ENCODE measurements around the gene CCDC33.

CCDC33 gene

DNA sequence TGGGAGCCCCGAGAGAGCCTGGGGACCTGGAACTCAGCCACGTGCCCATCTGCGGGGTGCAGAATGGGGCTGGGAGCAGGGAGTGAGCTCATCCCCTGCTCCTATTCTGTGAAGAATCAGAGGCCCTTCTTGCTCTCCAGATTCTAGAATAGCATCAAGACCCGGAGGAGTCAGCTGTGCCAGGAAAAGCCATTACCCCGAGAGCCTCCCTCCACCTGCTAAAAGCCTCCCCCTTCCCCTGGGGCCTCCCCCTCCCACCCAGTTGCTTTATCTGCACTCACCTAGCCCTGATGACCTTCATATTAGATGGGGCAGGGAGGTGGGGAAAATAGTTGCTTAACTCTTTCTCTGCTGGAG is 23.1 kb downstream of the CCDC33 start:
- DNase-seq (ENCODE audit: low spot score): no peak

DNA sequence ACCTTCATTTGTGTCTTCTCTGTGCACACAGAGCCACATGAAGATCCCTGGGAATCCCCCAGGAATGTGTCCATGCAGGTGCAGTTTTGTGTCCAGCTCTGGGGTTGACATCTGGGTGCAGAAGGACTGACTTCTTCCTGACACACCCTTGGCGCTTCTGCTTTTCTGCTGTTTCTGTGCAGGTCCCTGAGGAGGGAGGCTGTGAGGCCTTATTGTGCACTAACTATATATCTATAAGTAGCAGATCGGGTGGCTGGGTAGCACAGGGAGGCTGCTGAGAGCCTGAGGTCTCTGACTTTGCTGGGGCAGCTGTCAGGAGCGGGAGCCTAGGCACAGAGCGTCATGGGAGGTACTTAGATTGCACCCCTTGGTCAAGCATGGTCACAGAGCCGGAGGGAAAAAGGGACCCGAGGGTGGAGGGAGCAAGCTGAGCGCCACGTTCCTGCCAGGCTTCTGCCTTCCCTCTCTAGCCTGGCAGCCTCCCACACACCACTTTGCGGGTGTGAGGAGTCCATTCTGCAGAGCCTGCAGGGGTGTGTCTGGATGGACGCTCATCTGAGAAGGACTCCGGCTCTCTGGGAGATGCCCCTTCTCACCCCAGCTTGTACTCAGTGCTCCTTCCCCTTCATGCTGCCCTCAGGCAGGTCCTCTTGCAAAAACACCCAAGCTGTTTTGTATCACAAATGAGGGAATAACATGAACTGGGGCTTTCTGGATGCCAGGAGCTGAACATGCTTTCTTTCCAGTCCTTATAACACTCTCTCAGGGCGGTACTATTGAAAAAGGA is 23.9 kb downstream of the CCDC33 start:
- DNase-seq (ENCODE audit: low spot score): no peak

DNA sequence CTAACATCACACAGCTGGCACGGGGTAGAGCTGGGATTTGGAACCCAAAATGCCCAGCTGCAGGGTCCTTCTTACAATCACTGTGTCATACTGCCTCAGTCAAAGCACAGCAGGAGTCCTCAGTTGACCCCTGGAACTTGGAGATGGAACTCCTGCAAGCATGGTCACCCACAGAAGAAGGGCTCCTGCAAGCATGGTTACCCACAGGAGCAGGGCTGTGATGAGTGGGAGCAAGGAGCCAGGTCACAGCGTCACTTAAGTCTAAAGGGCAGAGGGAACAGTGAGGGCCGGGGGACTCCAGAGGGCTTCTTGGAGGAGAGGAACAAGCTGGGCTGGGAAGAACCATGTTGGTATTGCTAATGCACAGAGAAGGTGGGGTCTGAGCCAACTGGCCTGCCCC is 24.9 kb downstream of the CCDC33 start:
- DNase-seq (ENCODE audit: low spot score): no peak

DNA sequence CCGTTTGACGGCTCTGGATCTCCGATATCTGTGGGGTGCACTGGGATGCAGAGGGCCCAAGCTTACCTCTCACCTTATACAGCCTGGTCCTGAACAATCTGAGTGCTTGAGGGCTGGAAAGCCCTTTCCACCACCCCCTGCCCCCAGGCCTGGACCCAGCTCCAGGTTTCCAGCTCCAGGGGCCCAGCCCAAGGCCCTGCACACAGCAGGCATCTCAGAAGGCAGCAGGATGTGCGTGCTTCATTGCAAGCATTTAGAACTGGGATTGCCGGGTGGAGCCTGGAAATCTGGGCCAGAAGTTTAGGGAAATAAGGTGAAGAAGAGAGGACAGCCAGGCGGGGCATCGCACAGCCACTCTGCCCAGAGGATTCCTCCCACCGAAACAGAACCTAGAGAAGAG is 25.6 kb downstream of the CCDC33 start:
- DNase-seq (ENCODE audit: low spot score): no peak

DNA sequence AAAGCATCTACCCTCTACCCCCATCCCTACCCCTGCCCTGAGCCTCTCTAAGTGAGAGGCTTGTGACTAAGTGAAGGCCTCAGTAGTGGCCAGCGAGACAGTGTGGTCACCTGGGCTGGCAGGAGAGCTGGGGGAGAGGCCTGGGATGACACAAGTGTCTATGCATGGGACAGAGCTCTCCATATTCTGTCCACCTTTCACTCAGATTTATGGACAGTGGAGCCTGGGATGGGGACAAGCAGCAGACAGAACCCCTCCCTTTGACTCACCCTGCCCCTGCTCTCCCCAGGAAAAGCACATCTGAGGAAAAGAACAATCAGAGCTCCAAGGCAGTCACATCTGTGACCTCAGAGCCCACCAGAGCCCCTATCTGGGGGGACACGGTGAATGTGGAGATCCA is 26.0 kb downstream of the CCDC33 start:
- DNase-seq (ENCODE audit: low spot score): no peak

DNA sequence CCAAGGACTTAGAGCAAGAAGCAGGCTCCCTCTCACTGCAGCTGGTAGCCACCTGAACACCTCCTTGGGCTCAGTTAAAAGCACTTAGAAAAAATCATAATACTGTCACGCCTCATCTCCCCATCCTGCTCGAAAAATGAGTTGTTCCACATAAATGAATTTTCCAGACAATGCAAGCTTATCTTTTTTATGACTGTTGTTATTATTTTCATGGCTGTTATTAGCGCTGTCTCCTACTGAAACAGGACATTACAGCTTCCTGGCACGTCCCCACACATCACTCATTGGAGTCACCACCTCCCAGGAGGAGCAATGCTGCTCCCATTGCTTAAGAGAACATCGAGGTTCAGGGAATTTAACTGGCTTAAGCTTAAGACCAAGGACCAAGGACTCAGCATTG is 26.5 kb downstream of the CCDC33 start:
- DNase-seq (ENCODE audit: low spot score): no peak

DNA sequence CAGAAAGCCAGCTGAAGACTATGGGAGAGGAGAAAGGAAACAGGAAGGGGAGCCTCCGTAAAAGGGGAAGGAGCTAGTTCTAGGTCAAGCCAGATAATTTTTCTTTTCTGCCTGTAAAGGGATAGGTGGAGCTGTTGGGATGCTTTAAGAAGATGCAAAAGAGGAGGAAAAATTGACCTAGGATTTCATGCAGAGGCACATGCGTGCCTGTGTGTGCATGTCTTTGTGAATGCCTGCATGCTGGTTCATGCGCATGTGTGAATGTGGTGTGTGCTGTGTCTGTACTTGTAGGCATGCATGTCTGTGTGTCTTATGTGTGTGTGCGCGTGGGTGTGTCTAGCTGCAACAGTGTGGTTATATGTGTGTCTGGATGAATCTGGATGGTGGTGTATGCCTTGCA is 27.3 kb downstream of the CCDC33 start:
- DNase-seq (ENCODE audit: low spot score): no peak

DNA sequence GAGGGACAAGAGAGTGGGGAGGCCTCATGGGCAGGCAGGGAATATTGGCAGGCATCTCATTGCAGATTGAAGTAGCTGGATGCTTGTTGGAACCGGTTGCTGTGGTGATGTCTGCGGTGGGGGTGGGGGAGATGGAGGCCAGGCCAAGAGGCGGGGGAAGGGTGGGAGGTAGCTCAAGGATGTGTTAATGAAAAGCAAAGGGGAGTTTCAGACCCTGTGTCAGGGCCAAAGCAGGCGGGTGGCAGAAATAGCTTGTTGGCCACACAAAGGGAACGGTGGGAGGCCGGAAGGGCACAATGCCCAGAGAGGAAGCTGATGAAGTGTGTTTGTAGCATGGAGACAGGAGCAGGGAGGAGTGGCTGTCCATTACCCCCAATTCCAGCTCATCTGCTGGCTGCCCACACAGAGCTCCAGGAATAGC is 28.0 kb downstream of the CCDC33 start:
- no peak for DNase-seq (ENCODE audit: low spot score)

DNA sequence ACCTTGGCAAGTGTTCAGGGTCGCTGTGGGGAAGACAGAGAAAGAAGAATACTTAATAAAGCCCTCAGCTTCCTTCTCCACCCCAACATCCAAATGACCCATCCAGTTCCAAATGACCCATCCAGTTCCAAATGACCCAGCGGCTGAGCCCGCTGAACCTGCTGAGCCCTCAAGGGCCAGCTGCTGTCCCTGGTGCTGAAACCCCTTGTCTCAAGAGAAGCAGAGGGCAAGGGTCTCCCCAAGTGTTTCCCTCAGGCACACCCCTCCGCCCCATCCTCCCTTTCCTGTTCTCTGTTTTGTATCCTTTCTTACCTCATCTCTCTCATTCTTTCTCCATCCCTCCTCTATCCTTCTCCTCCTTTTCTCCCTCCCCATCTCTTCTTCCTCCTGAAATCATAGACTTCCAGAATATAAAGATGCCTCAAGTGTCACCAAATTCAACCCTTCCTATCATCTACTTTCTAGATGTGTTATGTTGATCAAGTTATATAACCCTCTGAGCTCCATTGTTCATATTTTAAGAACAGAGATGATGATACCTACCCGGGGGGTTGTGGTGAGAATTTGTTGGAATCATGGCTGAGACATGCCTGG is 29.0 kb downstream of the CCDC33 start:
- peak; percentile 32 for DNase-seq (ENCODE audit: low spot score)

DNA sequence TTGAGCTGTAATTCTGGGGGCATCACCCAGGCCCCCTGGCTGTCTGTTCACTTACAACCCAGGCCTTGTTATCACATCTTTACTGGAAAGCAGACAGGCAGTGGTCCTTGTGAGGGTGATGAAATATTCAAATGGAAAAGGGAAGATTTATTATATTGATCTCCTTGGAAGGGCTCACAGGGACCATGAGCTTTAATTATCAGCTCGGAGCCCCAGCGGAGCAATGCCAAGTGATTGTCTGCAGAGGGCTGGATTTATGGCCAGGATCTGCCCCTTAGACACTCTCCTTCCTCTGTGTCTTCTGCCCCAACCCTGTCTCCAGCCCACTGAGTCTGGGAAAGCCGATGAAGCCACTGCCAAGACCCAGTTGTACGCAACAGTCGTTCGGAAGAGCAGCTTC is 31.9 kb downstream of the CCDC33 start:
- no peak for DNase-seq (ENCODE audit: low spot score)

DNA sequence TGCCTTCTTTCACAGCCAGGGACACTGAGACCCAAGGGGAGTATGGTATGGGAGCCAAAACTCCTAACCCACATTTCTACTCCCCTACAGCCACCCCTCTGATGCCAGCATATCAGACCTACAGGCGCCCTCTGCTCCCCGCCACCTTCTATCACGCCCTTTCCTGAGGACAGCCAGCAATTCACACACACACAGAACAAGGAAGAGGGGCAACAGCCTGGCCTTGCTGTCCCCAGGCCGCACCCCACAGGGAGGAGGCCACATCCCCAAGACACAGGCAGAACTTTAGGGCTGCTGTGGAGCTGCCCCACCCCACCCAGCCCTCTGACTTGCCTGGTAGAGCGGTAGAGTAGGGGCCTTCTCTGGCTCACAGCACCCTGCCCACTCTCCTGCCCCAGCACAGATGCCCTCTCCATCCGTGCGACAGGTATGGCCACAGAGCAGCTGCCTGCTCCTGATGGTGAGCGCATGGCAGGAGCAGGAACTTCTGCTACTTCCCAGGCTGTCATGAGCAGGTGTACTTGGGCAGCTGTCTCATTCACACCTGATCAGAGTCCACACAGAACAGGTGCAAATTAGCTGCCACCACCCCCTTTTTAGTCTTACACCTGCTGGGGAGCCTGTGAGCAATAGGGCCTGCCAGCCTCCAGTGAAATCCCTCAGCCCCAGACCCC is 33.4 kb downstream of the CCDC33 start:
- no peak for DNase-seq (ENCODE audit: low spot score)

DNA sequence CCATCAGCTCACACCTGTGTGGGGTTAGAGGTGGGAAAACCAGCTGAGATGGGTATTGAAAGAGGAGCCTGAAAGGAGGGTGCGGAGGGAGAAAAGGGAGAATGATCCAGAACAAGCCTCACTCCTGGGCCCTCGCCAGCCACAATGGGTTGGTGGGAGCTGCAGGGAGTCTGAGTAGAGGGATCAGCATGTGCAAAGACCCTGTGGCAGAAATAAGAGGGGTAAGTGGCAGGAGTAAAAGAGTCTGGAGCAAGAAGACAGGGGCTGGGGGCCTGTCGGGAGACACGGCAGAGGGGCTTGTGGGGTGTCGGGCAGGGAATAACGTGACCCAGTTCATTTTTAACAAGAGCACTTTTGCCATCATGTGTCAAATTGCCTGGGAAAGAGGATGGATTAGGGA is 34.0 kb downstream of the CCDC33 start:
- no peak for DNase-seq (ENCODE audit: low spot score)

DNA sequence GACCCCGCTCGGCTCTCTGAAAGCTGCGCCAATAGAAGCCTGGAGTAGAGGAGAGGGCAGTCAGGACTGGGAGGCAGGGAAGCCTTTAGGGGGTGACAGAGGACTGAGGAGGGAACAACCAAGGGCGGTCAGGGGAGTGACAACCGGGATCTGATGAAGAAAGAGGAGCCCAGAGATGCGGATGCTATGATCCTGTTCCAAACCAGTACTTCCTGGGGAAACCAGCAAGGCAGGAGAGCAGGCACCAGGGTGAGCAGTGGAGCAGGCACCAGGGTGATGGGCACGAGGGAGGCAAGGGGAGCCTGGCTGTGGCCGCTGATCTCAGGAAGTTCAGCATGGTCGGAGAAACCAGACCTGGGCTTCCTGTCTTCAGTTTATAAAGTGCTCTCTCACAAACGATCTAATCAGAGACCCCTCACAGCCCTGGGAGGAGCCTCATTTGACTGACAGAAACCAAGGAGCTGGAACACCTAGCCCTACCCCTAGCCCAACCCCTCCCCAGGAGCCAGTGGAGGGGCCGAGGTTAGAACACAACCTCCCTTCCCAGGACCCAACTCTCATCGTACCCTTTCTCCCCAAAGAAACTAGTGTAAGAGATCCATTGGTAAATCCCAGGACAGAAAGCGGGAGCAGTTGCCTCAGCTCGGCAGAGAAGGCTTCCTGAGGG is 34.9 kb downstream of the CCDC33 start:
- no peak for DNase-seq (ENCODE audit: low spot score)

DNA sequence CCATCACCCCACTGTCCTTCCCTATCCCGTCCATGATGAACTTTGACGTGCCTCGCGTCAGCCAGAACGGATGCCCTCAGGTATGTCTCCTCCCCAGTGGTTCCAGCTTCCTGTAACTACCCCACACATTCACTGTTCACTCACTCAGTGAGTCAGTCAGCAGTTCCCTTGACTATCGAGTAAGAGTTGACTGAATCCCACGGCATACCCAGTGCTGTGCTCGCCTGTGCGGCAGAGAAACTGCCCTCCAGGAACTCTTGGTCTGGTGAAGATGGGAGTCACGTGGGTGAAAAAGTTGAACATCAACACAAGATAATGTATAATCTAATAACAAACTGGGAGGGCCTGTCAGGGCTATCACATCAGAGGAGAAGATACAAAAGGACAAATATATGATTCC is 36.7 kb downstream of the CCDC33 start:
- DNase-seq (ENCODE audit: low spot score): no peak

DNA sequence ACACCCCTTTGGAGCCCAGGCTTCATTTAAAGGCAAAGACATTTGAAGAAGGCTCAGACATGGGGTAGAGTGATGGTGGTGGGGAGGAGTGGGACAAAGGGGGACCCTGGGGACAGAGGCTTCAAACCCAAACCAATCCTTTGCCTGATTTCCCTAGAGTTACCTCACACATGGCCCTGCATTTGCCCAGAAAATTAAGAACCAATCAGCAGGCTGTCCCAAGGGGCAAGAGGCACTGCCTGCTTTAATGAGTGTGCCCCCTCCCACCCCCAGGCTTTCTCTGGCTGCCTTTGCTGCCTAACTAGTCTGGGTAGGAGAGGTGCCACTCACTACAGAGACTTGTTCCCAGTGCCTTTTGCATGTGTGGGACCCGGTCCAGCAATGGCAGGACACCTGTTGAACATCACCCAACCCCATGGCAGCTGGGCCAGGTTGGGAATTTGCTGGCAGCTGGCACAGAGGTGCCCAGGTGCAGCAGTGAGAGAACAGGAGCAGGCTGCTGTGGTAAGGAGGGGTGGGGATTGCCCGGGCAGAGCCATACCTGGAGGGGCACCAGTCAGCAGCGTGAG is 38.4 kb downstream of the CCDC33 start:
- DNase-seq (ENCODE audit: low spot score): no peak

DNA sequence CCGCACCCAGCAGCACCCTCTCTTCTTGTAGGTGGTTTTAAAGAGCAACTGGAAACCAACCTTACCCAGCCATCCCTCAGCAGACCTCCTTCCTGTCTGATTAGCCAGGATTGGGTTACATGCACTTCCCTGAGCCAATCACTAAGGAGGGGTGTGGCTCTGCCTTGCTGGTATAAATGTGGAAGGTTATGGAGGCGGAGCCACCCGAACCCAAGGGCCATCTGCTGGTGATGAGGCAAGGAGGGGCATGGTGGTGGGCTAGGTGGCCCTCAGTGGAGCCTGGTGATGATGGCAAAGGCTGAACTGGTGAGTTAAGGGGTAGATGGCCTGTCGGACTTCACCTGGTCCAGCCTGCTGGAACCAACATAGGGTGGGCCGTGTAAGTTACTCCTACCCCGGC is 39.8 kb downstream of the CCDC33 start:
- DNase-seq (ENCODE audit: low spot score): no peak

DNA sequence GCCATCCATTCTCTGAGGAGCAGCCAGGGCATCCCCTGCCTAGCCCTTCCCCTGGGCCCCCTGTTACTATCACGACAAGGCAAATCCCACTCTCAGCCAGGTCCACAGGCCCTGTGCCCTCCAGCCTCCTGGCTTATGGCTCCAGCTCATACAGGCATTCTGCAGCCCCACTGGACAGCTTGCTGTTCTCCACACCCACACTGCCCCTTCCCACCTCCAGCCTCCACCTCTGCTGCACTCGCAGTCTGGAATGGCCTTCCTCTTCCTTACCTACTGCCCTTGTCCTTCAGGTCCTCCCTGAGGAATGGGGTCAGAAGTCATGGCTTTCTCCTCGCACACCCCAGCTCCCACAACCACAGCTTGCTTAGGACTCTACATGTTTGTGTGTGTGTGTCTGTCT is 40.4 kb downstream of the CCDC33 start:
- DNase-seq (ENCODE audit: low spot score): no peak

DNA sequence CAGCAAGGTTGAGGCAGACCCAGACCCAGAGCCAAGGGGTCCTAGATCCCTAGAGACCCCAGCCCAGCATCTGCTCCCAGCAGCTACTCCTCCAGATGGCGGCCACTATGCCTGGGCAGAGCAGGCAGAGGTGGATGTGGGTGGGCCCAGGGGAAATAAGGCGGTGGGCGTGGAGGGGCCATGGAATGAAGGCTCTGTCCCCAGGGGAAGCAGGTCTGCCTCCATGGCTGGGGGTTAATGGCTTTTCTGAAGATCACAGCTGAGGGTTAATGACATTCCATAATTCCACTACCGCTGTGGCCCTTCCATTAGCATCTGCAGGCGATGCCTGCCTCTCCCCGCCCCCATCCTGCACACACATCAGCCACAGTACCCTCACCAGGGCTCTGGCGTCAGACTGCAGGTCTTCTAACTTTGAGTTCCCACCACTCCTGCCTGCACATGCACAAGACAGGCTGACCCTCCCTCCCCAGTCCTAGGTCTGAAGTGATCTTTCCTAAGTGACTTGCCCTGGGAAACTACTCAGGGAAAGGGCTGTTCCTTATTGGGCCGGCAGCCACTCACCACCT is 41.2 kb downstream of the CCDC33 start:
- DNase-seq (ENCODE audit: low spot score): no peak

DNA sequence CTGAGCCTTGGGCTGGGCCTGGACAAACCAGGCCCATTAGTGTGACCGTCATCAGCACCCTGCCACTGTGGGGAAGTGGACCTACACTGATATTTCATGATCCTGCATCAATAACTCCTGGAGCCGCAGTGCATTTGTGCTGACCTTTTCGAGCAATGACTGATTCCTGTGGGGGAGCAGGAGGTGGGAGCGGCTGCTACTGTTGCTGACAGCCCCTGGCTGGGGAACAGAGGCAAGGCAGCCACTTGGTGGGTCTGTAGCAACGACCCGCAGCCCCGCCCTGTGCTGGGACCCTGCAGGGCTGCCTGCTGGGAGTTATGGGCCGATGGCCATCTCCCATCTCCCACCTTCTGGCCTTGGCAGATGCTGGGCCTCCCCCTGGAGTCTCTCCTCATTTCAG is 42.1 kb downstream of the CCDC33 start:
- no peak for DNase-seq (ENCODE audit: low spot score)

DNA sequence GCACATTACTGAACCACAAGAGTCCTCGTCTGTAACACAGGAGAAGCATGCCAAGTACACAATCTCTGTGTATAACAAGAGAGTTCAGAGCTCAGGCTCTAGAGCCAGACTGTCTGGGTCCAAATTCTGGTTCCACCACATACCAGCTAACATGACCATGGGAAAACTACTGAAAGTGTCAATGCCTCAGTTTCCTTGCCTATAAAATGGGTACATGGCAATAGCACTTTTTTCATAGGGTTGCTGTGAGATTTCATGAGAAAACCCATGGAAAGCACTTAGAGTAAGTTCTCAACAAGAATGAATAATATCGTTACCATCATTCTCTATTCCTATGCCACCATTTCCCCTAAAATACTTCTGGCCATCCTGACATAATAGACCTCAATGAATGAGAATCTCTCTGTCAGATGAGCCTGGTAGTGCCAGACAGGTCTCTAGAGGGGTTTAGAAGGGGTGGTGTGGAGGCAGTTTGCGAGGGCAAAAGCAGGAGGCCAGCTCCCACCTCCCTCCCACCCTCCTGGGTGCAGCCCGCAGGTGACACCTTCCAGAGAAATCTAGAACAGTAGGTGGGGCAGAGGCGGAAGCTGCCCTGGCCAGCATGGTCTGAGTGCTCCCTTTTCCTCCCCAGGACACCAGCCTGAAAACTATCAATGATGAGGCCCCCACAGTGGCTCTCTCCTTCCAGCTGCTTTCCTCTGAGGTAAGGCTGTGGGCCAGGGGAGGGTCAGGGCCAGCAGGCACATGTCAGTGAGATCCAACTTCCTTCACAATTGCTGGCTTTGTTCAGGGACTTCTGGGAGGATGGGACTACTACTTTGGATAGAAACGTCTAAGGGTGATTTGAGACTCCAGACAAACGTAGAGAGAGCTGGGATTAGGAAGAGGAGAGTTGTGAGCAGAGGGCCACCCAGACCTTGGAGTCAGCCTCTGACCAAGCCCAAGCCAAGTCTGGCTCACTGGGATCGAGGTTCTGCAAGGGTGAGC is 45.3 kb downstream of the CCDC33 start:
- no peak for DNase-seq (ENCODE audit: low spot score)

DNA sequence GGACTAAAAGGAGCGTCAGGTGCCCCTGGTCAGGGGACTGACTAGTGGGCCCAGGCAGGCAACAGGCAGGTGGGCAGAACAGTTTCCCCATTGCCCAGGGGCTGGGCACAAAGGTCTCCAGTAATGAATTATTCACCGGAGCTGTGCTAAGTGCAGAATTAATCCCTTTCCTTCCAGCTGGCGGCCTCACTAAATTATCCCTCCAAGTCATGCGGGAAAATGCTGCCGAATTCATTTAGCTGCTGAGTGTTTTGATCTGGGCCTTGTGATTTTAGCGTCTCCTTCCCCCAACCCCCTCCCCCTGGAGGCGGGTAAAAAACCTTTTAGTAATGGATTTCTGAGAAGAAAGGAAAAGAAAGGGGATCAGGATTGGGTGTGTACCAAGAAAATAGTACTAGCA is 47.2 kb downstream of the CCDC33 start:
- no peak for DNase-seq (ENCODE audit: low spot score)
